Measurements from ENCODE around the gene DCST2.

Gene DCST2

DNA sequence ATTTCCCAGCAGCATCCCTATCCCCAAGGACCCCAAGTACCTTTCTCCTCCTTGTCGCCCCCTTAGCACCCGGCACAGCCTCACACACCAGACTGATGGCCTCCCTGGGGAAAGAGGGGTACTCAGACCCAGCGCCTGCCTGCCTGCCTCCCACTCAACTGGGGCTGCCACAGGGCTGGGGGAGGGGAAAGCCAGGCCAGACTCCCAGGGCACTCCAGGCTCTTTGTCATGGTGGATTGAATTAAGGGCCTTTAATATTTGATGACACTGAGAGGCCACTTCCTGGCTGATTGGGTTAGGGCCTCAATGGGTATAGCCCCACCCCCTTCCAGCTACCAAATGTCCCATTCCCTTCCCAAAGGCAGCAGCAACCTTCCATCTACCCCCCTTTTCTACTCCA lies 64.8 kb downstream of the DCST2 start:
- no peak for TF ChIP-seq CTCF (IDR thresholded peaks at IDR 0.05; ENCODE audit: borderline replicate concordance, insufficient read depth, low read depth, low read length)
- no peak overlapping the region for H3K4me3 ChIP-seq (ENCODE audit: low read depth, low read length)

All from GM12875 (cell line).